Nasal cavity respiratory epithelium epithelial cell of viscerocranial mucosa (primary cell): ENCODE data around the gene FAM111A. TPM values are rescaled to one million over a fixed set of nuclear protein-coding genes. Genes with fewer than 3 reads are reported as not detected.

Experiments used
- total RNA-seq: library from RNA; depleted of rRNA; stranded (reverse); fragments of >200 nt; gene quantifications from 2 replicates; pipeline ENCODE4 v1.2.3, GENCODE V29; 2014

The FAM111A gene
- total RNA-seq, result 14.0 and 28.5 TPM in 2 replicates

GRCh38 chr11:59142530-59143507, at the start of gene FAM111A:
Gene FAM111A, plus strand, starts transcription at chr11:59142856. Its CDS starts 6,017 bp downstream, at chr11:59148873.

GRCh38 chr11:59106363-59107336, 36.0 kb upstream of the FAM111A start, which contains the start of gene FAM111B:
Gene FAM111B, plus strand, starts transcription at chr11:59107237. Its CDS starts 2,389 bp downstream, at chr11:59109626.

GRCh38 chr11:59171508-59172322, 29.1 kb downstream of the FAM111A start, which contains the start of gene DTX4:
Gene DTX4, plus strand, starts transcription at chr11:59172132. Its CDS starts 464 bp downstream, at chr11:59172596.

Other genes starting within 250 kb of the FAM111A start
- gene GLYATL1, start 203.4 kb upstream of the FAM111A start, total RNA-seq, result not detected in 2 replicates
- gene GLYATL1B, start 56.5 kb upstream of the FAM111A start, total RNA-seq, result not detected in 2 replicates
- under 0.01 and 0.07 TPM in 2 replicates for gene FAM111B, start 35.6 kb upstream of the FAM111A start, total RNA-seq
- 1.7 and 14.5 TPM in 2 replicates for gene DTX4, start 29.3 kb downstream of the FAM111A start, total RNA-seq
- not detected in 2 replicates for gene MPEG1, start 70.1 kb downstream of the FAM111A start, total RNA-seq
- gene OR5AN1, start 216.0 kb downstream of the FAM111A start, total RNA-seq, result not detected in 2 replicates